ENCODE measurements around the gene RNF8. TPM values are rescaled to one million over a fixed set of nuclear protein-coding genes. Genes with fewer than 3 reads are reported as not detected.

RNF8 gene
- total RNA-seq, 1 donor from 2014 or later, result 13.1 TPM

DNA sequence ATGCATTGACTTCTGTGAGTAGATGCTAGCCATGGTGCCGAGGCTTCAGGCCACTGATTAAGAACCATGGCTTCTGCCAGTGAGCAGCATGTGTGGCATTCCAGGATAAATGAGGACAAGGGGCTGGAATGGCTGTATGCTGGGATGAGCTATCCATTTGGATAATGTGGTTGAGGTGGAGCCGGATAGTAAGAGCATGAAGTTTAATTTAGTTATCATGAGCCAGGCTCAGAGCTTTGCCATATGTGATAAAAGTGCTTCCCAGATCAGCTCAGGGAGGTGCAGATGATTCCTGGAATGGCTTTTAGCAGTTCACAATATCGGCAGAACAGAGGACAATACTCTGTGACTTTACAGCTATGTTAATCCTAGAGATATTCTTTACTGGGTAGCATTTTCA, 34.6 kb upstream of the RNF8 start:
- intact Hi-C loops (cut with DNase I), result no loop called here
- ATAC-seq (no peak), DNase-seq (no peak)
- Histone ChIP-seq H3K27me3 (ENCODE audit: low read depth) (no peaks in the 10 kb centered on the region), H3K4me1 (peaks cover 3% of the 10 kb centered on the region), H3K9me3 (no peaks in the 10 kb centered on the region), H3K4me3 (no peak overlapping the region), H3K36me3 (peaks cover 89% of the 10 kb centered on the region), H3K27ac (no peak overlapping the region)
- TF ChIP-seq CTCF (IDR thresholded peaks at IDR 0.05), result no peak

GRCh38 chr6:37319856-37320480, 33.8 kb upstream of the RNF8 start:
- intact Hi-C loops (cut with DNase I), result no loop called here
- DNase-seq (no peak), ATAC-seq (no peak)
- H3K27me3 ChIP-seq (ENCODE audit: low read depth), result no peaks in the 10 kb centered on the region
- no peaks in the 10 kb centered on the region for H3K9me3 ChIP-seq
- no peak for TF ChIP-seq CTCF (IDR thresholded peaks at IDR 0.05)
- no peak overlapping the region for H3K4me3 ChIP-seq
- H3K36me3 ChIP-seq, result peaks cover 89% of the 10 kb centered on the region
- H3K27ac ChIP-seq, result no peak overlapping the region
- H3K4me1 ChIP-seq, result peaks cover 7% of the 10 kb centered on the region

DNA sequence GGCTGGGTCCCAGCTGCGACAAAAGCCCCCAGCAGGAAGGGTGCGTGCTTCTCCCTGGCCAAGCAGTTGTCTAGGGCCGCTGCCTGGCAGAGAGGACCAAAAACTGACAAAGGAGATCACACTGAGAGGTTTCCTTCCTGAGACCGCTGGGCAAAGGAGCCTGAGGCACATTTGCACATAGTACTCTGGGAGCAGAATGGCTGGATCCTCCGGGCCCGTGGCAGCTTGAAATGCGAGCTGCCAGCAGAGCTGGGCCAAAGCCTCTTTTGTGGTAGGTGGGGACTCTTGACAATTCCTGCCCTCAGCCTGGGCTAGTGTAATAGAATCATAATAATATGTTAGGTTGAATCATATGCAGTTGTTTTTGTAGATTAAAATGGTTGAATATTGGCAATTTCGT, 33.1 kb upstream of the RNF8 start:
- Histone ChIP-seq H3K27me3 (ENCODE audit: low read depth) (no peaks in the 10 kb centered on the region), H3K4me1 (peaks cover 7% of the 10 kb centered on the region), H3K9me3 (no peaks in the 10 kb centered on the region), H3K27ac (no peak overlapping the region), H3K4me3 (no peak overlapping the region), H3K36me3 (peaks cover 83% of the 10 kb centered on the region)
- DNase-seq (no peak), ATAC-seq (no peak)
- TF ChIP-seq CTCF (IDR thresholded peaks at IDR 0.05), result no peak
- intact Hi-C loops (cut with DNase I), result no loop called here

- TF ChIP-seq CTCF (IDR thresholded peaks at IDR 0.05), result no peak
Measured at GRCh38 chr6:37321101-37321500, 32.7 kb upstream of the RNF8 start.

GRCh38 chr6:37321516-37322415, 32.0 kb upstream of the RNF8 start:
- ATAC-seq (no peak), DNase-seq (no peak)
- H3K4me3 ChIP-seq, result no peak overlapping the region
- no peak for TF ChIP-seq CTCF (IDR thresholded peaks at IDR 0.05)
- H3K27me3 ChIP-seq (ENCODE audit: low read depth), result no peaks in the 10 kb centered on the region
- peaks cover 72% of the 10 kb centered on the region for H3K36me3 ChIP-seq
- intact Hi-C loops (cut with DNase I), result no loop called here
- no peaks in the 10 kb centered on the region for H3K9me3 ChIP-seq
- H3K27ac ChIP-seq, result no peak overlapping the region
- peaks cover 7% of the 10 kb centered on the region for H3K4me1 ChIP-seq

More at GRCh38 chr6:37321101-37321500, 32.7 kb upstream of the RNF8 start:
- H3K27ac ChIP-seq, result no peak overlapping the region
- no peak overlapping the region for H3K4me3 ChIP-seq
- no peak for ATAC-seq
- H3K4me1 ChIP-seq, result peaks cover 7% of the 10 kb centered on the region
- H3K36me3 ChIP-seq, result peaks cover 78% of the 10 kb centered on the region
- intact Hi-C loops (cut with DNase I), result no loop called here
- no peaks in the 10 kb centered on the region for H3K27me3 ChIP-seq (ENCODE audit: low read depth)
- no peaks in the 10 kb centered on the region for H3K9me3 ChIP-seq
- no peak for DNase-seq

Data from lower lobe of right lung (tissue), 2 donors.